D721Med (cell line): ENCODE data around the gene MANSC1.

ENCODE experiments used
- DNase-seq: peaks from one replicate; pipeline ENCODE4 v3.0.0; 2011; ENCODE audit warnings: low spot score; ENCODE audit not compliant: insufficient read length
- FAIRE-seq: peaks from 2 replicates; lab custom pipeline; 2011; peaks lifted over from hg19 to GRCh38; lab: Jason Lieb, UNC
- TF ChIP-seq, protein P1 (sequence below): IDR thresholded peaks from 2 replicates; pipeline ENCODE4 v1.5.1; 2012; ENCODE audit warnings: mild to moderate bottlenecking, control low read depth; ENCODE audit not compliant: insufficient read depth; ENCODE audit errors: missing control alignments

The MANSC1 gene

DNA sequence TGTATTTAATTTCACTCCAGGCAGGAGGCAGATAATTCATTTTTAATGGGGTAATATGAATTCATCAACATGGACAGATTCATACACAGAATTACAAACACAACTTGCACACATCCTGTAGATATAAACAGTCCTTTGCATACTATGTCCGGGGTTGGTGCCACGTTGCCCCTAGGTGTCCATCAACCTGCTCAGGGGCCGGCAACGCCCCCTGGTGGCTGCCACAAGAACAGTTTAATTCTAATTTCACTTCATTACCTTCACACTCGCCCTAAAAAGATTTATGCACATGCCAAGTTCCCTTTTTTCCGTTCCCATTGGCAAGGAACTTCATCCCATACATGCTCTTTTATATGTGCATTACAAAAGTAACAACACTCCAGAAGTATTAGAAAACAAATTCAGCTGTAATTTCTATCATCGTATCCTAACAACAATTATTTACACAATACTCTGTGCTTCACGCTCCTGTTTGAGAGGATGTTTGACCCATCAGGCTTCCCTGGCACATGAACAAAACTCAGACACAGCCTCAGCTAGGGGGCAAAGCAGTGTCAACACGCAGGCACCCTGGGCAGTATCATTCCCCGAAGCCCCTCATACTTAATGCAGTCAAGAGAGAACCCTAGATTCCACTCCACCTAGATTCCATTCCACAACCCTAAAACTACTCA lies 15.5 kb downstream of the MANSC1 start:
- no peak for FAIRE-seq
- TF ChIP-seq, protein P1, sequence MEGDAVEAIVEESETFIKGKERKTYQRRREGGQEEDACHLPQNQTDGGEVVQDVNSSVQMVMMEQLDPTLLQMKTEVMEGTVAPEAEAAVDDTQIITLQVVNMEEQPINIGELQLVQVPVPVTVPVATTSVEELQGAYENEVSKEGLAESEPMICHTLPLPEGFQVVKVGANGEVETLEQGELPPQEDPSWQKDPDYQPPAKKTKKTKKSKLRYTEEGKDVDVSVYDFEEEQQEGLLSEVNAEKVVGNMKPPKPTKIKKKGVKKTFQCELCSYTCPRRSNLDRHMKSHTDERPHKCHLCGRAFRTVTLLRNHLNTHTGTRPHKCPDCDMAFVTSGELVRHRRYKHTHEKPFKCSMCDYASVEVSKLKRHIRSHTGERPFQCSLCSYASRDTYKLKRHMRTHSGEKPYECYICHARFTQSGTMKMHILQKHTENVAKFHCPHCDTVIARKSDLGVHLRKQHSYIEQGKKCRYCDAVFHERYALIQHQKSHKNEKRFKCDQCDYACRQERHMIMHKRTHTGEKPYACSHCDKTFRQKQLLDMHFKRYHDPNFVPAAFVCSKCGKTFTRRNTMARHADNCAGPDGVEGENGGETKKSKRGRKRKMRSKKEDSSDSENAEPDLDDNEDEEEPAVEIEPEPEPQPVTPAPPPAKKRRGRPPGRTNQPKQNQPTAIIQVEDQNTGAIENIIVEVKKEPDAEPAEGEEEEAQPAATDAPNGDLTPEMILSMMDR: peak; percentile 83
- no peak for DNase-seq

GRCh38 chr12:12333407-12334366 lies 16.4 kb downstream of the MANSC1 start:
- TF ChIP-seq, protein P1: no peak
- no peak for FAIRE-seq
- DNase-seq: no peak

GRCh38 chr12:12331896-12332295 lies 18.1 kb downstream of the MANSC1 start:
- TF ChIP-seq, protein P1: no peak
- no peak for DNase-seq
- FAIRE-seq: no peak

DNA sequence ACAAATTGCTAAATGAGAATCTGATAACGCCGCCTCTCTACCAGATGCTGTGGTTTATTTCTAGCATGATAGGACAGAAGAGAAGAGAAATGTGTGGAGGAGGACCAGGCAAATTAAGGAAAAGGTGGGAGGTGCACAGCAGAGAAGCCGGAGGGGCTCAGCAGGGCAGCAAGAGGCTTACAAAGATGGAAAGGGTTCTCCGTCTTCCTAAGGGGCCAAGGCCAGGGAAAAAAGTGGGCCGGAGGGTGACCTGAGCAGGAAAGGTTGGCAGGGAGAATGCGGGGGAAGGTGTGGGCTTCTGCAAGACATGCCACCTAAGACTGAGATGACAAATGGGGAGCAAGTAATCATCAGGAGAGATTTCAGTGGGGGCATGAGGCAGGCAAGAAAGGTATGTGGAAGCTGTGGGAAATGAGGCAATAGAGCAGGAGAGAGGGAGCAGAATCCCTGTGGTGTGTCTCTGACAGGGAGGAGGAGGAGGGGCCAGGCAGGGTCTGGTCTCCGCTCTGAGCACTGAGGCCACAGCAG lies 18.7 kb downstream of the MANSC1 start:
- DNase-seq (no peak), FAIRE-seq (no peak)
- TF ChIP-seq, protein P1: no peak

GRCh38 chr12:12327802-12328201 lies 22.2 kb downstream of the MANSC1 start:
- TF ChIP-seq, protein P1: peak; percentile 72
- DNase-seq (peak; percentile 55), FAIRE-seq (peak; percentile 66)

DNA sequence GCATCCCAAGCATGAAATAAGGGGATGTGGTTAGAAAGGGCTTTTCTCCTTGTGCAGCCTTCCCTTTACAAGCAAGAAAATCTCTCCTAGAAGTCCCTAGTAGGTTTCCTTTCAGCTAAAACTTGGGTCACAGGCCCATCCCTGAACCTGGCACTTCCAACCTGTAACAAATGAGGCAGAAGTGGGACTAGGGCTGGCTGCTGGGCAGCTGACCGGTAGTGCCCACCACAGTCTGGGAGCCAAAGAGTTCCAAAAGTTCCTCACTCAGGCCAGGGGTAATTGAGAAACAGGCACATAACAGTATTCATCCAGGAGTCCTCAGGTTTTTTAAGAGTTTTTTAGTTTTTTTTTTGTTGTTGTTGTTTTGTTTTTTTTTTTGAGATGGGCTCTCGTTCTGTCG lies 23.8 kb downstream of the MANSC1 start:
- TF ChIP-seq, protein P1: no peak
- no peak for DNase-seq
- FAIRE-seq: no peak

GRCh38 chr12:12323591-12323990 lies 26.5 kb downstream of the MANSC1 start:
- FAIRE-seq: no peak
- DNase-seq: no peak
- TF ChIP-seq, protein P1: no peak
